K562 (cell line): ENCODE results near the gene SCFD2. TPM values are rescaled to one million over a fixed set of nuclear protein-coding genes. Genes with fewer than 3 reads are reported as not detected.

ENCODE experiments used
- ATAC-seq: fragments of 200-7000 bp; cut with Tn5 transposase; 3 replicates; pipeline ENCODE4 v1.9.1; 2020; ENCODE audit warnings: moderate library complexity
- BruUV-seq: library from RNA; stranded (reverse); fragments of 400-500 nt; replicated peaks from 2 replicates; lab custom pipeline; 2021; lab: Mats Ljungman, UMichigan
- CTCF ChIA-PET: fragments of 300-600 bp; formaldehyde crosslinking; extraction: SDS; loops from one replicate; lab custom pipeline; 2021; ENCODE audit warnings: low intra/inter-chr PET ratio; lab: Yijun Ruan, JAX
- POLR2A ChIA-PET: fragments of 300-600, 350-650 bp; sonication (Branson Sonifier 250); formaldehyde crosslinking; extraction: SDS; loops from one replicate; lab custom pipeline; 2021; ENCODE audit warnings: antibody characterized with exemption, inconsistent platforms; lab: Yijun Ruan, JAX
- DNase-seq, 4 experiments: peaks; one replicate each; pipeline versions ENCODE4 v3.0.0 to v3.0.0-alpha.2; 2011 to 2018; ENCODE audit warnings: low spot score in 3 of 4, mixed read lengths in 3 of 4; ENCODE audit errors: extremely low read depth in 1 of 4
- FAIRE-seq: peaks from 2 replicates; lab custom pipeline; 2011; peaks lifted over from hg19 to GRCh38; lab: Jason Lieb, UNC
- H2AFZ ChIP-seq: 2 replicates; pipeline ENCODE4 v1.6.0; 2011; ENCODE audit warnings: low read depth, low read length, control low read depth, inconsistent platforms
- H3K27ac ChIP-seq: fragments of 200-600 bp; 3 replicates; pipeline ENCODE4 v1.8.0; 2011; ENCODE audit warnings: low read depth, mild to moderate bottlenecking, control low read depth, inconsistent platforms, low read length, moderate library complexity, mixed read lengths; ENCODE audit errors: extremely low read depth
- H3K27me3 ChIP-seq, 2 experiments: fragments of 300-600 bp in 1 of 2; 2 replicates in 1 of 2; 3 replicates in 1 of 2; pipeline versions ENCODE4 v1.6.0 to v1.8.0; 2011; ENCODE audit warnings: inconsistent platforms in 2 of 2, low read length in 2 of 2, mild to moderate bottlenecking in 1 of 2, mixed read lengths in 1 of 2, moderate library complexity in 1 of 2; ENCODE audit not compliant: control insufficient read depth in 2 of 2, insufficient read depth in 2 of 2
- H3K36me3 ChIP-seq: fragments of 300-600 bp; 3 replicates; pipeline ENCODE4 v1.8.0; 2011; ENCODE audit warnings: mild to moderate bottlenecking, low read length, inconsistent platforms; ENCODE audit not compliant: control insufficient read depth, insufficient read depth
- H3K4me1 ChIP-seq, 2 experiments: fragments of 200-600 bp in 1 of 2; replicated peaks in 1 of 2; 2 replicates in 1 of 2; 3 replicates in 1 of 2; pipeline versions ENCODE4 v1.5.1 to v1.8.0; 2011; ENCODE audit warnings: inconsistent platforms in 2 of 2, low read length in 2 of 2, mild to moderate bottlenecking in 1 of 2, mixed read lengths in 1 of 2, moderate library complexity in 1 of 2; ENCODE audit not compliant: control insufficient read depth in 2 of 2, insufficient read depth in 2 of 2
- H3K4me2 ChIP-seq: 2 replicates; pipeline ENCODE4 v1.6.1; 2011; ENCODE audit warnings: low read length, control low read depth, inconsistent platforms, mixed read lengths; ENCODE audit not compliant: insufficient read depth
- H3K4me3 ChIP-seq: fragments of 200-600 bp; sonication (generic), shearing (Covaris generic); 2 replicates; pipeline ENCODE4 v1.5.1; 2016; ENCODE audit warnings: control low read depth, inconsistent platforms
- H3K79me2 ChIP-seq: fragments of 200-600 bp; 3 replicates; pipeline ENCODE4 v1.8.0; 2011; ENCODE audit warnings: low read length, inconsistent platforms; ENCODE audit not compliant: control insufficient read depth, insufficient read depth
- H3K9ac ChIP-seq, 2 experiments: 2 replicates each; pipeline versions ENCODE4 v1.6.0 to v1.6.1; 2011; ENCODE audit warnings: low read depth in 2 of 2, low read length in 2 of 2, control low read depth in 1 of 2, inconsistent platforms in 1 of 2, mild to moderate bottlenecking in 1 of 2, mixed read lengths in 1 of 2; ENCODE audit not compliant: insufficient read depth in 1 of 2
- H3K9me1 ChIP-seq: one replicate; pipeline ENCODE4 v1.6.0; 2011; ENCODE audit warnings: inconsistent platforms, mild to moderate bottlenecking, low read length, moderate library complexity; ENCODE audit not compliant: control insufficient read depth, insufficient read depth
- H3K9me3 ChIP-seq: replicated peaks from 2 replicates; pipeline ENCODE4 v1.5.1; 2011; ENCODE audit warnings: low read depth, low read length, inconsistent platforms; ENCODE audit not compliant: control insufficient read depth, insufficient read depth
- H4K20me1 ChIP-seq: replicated peaks from 2 replicates; pipeline ENCODE4 v1.6.1; 2011; ENCODE audit warnings: low read length, inconsistent platforms, mixed read lengths; ENCODE audit not compliant: control insufficient read depth, insufficient read depth
- CREB3L1 ChIP-seq: fragments of 450-650 bp; IDR thresholded peaks from 2 replicates; pipeline ENCODE4 v1.6.1; 2014; ENCODE audit warnings: low read depth, mild to moderate bottlenecking, moderate library complexity, borderline replicate concordance
- ERF ChIP-seq: fragments of 450-650 bp; formaldehyde crosslinking; IDR thresholded peaks from 2 replicates; pipeline ENCODE4 v1.4.0; 2020; ENCODE audit warnings: mild to moderate bottlenecking, mixed read lengths
- KDM1A ChIP-seq, 2 experiments: fragments of 450-650 bp; IDR thresholded peaks; 2 replicates each; pipeline ENCODE4 v1.6.1; 2016; ENCODE audit warnings: mild to moderate bottlenecking in 2 of 2
- RBM14 ChIP-seq: fragments of 200-400 bp; formaldehyde crosslinking; IDR thresholded peaks from 2 replicates; pipeline ENCODE4 v1.6.1; 2018; ENCODE audit warnings: low read depth, mild to moderate bottlenecking, low read length, moderate library complexity, borderline replicate concordance; ENCODE audit not compliant: insufficient read depth
- ZMIZ1 ChIP-seq, 2 experiments: fragments of 150-350 bp in 1 of 2; IDR thresholded peaks; 2 replicates each; pipeline ENCODE4 v1.6.1; 2012 to 2016; ENCODE audit warnings: low read depth in 2 of 2, low read length in 2 of 2, mild to moderate bottlenecking in 1 of 2, moderate library complexity in 1 of 2
- ZNF217 ChIP-seq: sonication (generic); formaldehyde crosslinking; IDR thresholded peaks from 2 replicates; pipeline ENCODE4 v1.8.0; 2022; ENCODE audit warnings: mild to moderate bottlenecking, missing genetic modification reagents
- ZNF398 ChIP-seq: fragments of 250-450 bp; sonication (Bioruptor Pico); IDR thresholded peaks from 2 replicates; pipeline ENCODE4 v1.8.0; 2021; ENCODE audit warnings: moderate library complexity, mild to moderate bottlenecking, inconsistent platforms
- ZNF76 ChIP-seq: fragments of 250-450 bp; sonication (Bioruptor Pico); IDR thresholded peaks from 2 replicates; pipeline ENCODE4 v1.4.0; 2020; ENCODE audit warnings: mild to moderate bottlenecking, moderate library complexity, borderline replicate concordance
- WGBS: fragments of 100-300 bp; shearing (Covaris generic); methylation state at CpG from one replicate; pipeline ENCODE4 v1.1.6; 2016; ENCODE audit warnings: low coverage, mixed read lengths; ENCODE audit not compliant: insufficient coverage; ENCODE audit errors: missing lambda C conversion rate; 5-methylcytosine and 5-hydroxymethylcytosine counted together
- in situ Hi-C: fragments of 300-500 bp; cut with MboI; formaldehyde crosslinking; loops from 4 replicates; pipeline ENCODE4 v1.15.0; 2018; ENCODE audit warnings: inconsistent platforms, mixed read lengths
- intact Hi-C: fragments of 100-400 bp; cut with micrococcal nuclease; formaldehyde crosslinking; loops from 2 replicates; pipeline ENCODE4 v1.14.2; 2022
- polyA plus RNA-seq, 8 experiments: library from polyadenylated mRNA; depleted of rRNA in 4 of 8; stranded (reverse) in 5 of 8; unstranded in 3 of 8; fragments of >200 nt; fragmentation: Nextera tagmentation in 2 of 8; fragmentation: Illumina TruSeq in 1 of 8; extraction: Ambion mirVana in 2 of 8; extraction: Trizol in 1 of 8; gene quantifications; 2 replicates each; pipeline versions ENCODE4 v1.2.1 to v1.2.3, GENCODE V29; 2011 to 2014; ENCODE audit warnings: inconsistent platforms in 1 of 8, missing spikeins in 1 of 8
- total RNA-seq, 7 experiments: library from RNA; depleted of rRNA in 6 of 7; stranded (reverse); fragments of >200 nt in 6 of 7; fragmentation: Illumina TruSeq in 2 of 7; extraction: Trizol in 2 of 7; gene quantifications; 2 replicates each; pipeline versions ENCODE4 v1.2.1 to v1.2.3, GENCODE V29; 2011 to 2021; ENCODE audit warnings: low replicate concordance in 1 of 7
- TF ChIP-seq, protein P1 (sequence below), 2 experiments: fragments of 450-650 bp; IDR thresholded peaks; 2 replicates each; pipeline ENCODE4 v1.6.1; 2016

SCFD2 gene
- total and polyA plus RNA-seq, 9 of the 15 experiments (the other 6 are each of a cell fraction or from before 2014, with no cell fraction given), result 5.7 to 30.3 (median 22.8) TPM

DNA sequence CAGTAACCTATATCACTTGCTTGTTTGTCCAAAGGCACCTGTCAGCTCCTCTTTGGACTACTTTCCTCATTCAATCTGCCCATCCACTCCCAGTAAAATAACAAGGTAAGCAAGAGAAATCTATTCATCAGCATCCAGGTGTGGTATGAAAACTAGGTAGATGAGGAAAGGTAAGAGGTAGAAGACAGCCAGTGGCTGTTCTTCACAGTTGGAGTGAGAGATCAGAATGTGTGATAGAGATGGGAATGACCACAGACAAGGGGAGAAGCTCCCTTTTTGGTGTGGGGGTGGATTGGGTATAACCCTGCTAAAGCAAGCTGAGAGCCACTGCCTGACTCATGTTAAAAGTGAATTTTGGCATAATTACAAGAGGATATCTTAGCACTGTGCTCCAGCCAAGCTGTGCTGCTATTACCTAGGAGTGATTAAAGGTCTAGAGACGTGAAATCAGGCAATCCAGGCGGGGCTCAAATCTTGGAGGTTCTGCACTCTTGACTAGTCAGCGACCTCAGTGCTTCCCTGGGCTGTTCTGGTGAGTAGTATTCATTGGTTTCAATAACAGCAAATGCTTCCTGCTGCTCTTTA is 531.8 kb downstream of the SCFD2 start:
- H3K4me3 ChIP-seq, result no peak overlapping the region
- FAIRE-seq (no peak), ATAC-seq (no peak), DNase-seq (no peak)
- TF ChIP-seq ZMIZ1 (IDR thresholded peaks at IDR 0.05; ENCODE audit: low read depth in 2 of 2, low read length in 2 of 2), result no peak
- TF ChIP-seq, protein P1, sequence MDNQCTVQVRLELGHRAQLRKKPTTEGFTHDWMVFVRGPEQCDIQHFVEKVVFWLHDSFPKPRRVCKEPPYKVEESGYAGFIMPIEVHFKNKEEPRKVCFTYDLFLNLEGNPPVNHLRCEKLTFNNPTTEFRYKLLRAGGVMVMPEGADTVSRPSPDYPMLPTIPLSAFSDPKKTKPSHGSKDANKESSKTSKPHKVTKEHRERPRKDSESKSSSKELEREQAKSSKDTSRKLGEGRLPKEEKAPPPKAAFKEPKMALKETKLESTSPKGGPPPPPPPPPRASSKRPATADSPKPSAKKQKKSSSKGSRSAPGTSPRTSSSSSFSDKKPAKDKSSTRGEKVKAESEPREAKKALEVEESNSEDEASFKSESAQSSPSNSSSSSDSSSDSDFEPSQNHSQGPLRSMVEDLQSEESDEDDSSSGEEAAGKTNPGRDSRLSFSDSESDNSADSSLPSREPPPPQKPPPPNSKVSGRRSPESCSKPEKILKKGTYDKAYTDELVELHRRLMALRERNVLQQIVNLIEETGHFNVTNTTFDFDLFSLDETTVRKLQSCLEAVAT (IDR thresholded peaks at IDR 0.05), result no peak
- no peak for TF ChIP-seq ERF
- TF ChIP-seq CREB3L1, result no peak
- TF ChIP-seq KDM1A (IDR thresholded peaks at IDR 0.05), result no peak
- TF ChIP-seq ZNF398 (CRISPR knock-in tag), result no peak
- no peak for TF ChIP-seq RBM14
- no peak for TF ChIP-seq ZNF76
- TF ChIP-seq ZNF217 (CRISPR knock-in tag), result no peak
- H3K27me3 ChIP-seq, result peaks cover 13 to 15% of the 10 kb centered on the region in 2 experiments; a peak in 4 of 5 replicates
- no peaks in the 10 kb centered on the region for H3K9me3 ChIP-seq
- H3K4me2 ChIP-seq, result no peak overlapping the region
- no peak overlapping the region for H3K27ac ChIP-seq
- POLR2A ChIA-PET, result no interaction called here
- H2AFZ ChIP-seq, result no peak overlapping the region
- CTCF ChIA-PET, result no interaction called here
- no peak overlapping the region for H3K9ac ChIP-seq
- BruUV-seq, result no TSS peak
- H3K9me1 ChIP-seq, result no peaks in the 10 kb centered on the region
- H4K20me1 ChIP-seq, result no peaks in the 10 kb centered on the region
- no peaks in the 10 kb centered on the region for H3K4me1 ChIP-seq
- no peaks in the 10 kb centered on the region for H3K79me2 ChIP-seq
- intact Hi-C loops (no loop called here), in situ Hi-C loops (no loop called here)
- H3K36me3 ChIP-seq, result no peaks in the 10 kb centered on the region
- whole genome bisulfite sequencing, result 0% methylated on average over 3 of the region's 3 CpGs
